HL-60/S4 (cell line): ENCODE measurements around the gene RALY.

Source experiments
- in situ Hi-C: fragments of 300-500 bp; cut with MboI; formaldehyde crosslinking; loops from 2 replicates; pipeline ENCODE4 v1.14.3; 2022; ENCODE audit warnings: low sequenced_read_pairs

RALY gene

GRCh38 chr20:33985830-33986229 lies 7.9 kb upstream of the RALY start:
- in situ Hi-C loops: no loop called here

- in situ Hi-C loops: no loop called here
Measured at GRCh38 chr20:33986560-33987216, 7.0 kb upstream of the RALY start.

DNA sequence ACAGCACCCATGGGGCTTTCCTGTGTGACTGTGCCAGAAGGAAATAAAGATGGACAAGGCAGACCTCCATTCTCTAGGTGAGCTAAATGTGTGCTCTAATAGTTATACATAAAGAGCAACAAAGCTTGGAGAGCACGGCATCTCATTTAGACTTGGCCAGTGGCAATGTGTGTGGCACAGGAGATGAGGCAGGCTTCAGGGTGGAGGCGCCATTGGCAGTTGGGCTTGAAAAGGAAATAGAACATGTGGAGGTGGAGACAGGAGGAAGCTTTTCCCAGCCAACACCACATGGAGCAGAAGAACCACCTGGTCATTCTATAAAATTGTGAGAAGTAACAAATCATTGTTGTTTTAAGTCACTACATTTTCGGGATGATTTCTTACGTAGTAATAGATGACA lies 3.6 kb upstream of the RALY start:
- in situ Hi-C loops: no loop called here

GRCh38 chr20:33991502-33991901 lies 2.2 kb upstream of the RALY start:
- in situ Hi-C loops: no loop called here

DNA sequence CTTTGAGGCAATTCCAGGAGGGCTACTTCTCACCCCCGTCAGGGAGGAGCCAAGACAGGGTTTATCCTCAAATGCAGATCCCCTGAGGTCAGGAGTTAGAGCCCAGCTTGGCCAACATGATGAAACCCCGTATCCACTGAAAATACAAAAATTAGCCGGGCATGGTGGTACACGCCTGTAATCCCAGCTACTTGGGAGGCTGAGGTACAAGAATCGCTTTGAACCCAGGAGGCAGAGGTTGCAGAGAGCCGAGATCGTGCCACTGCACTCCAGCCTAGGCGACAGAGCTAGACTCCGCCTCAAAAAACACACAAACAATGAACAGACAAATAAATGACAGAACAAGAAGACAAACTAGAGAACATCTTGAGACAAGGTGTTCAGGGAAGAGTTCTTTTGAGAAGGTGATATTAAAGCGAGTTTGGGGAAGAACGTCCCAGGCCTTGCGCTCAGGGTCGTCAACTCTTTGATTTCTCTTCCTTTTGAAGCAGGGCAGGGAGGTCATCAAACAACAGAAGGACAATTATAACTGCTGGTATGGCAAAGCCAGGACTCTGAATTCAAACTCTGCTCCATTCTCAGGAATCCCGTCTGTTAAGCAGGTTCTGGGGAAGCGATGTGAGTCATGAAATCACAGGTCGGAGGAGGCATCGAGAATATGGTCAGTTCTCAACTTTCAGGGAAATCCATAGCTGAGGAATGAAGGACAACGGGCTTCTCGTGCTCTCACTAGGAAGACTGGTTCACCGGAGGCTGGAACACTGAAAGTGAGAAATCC lies 1.4 kb upstream of the RALY start:
- in situ Hi-C loops: no loop called here

- in situ Hi-C loops: no loop called here
Measured at GRCh38 chr20:33992923-33993575, 662 bp upstream of the RALY start.

GRCh38 chr20:33994222-33994913 lies 657 bp downstream of the RALY start:
- in situ Hi-C loops: no loop called here

DNA sequence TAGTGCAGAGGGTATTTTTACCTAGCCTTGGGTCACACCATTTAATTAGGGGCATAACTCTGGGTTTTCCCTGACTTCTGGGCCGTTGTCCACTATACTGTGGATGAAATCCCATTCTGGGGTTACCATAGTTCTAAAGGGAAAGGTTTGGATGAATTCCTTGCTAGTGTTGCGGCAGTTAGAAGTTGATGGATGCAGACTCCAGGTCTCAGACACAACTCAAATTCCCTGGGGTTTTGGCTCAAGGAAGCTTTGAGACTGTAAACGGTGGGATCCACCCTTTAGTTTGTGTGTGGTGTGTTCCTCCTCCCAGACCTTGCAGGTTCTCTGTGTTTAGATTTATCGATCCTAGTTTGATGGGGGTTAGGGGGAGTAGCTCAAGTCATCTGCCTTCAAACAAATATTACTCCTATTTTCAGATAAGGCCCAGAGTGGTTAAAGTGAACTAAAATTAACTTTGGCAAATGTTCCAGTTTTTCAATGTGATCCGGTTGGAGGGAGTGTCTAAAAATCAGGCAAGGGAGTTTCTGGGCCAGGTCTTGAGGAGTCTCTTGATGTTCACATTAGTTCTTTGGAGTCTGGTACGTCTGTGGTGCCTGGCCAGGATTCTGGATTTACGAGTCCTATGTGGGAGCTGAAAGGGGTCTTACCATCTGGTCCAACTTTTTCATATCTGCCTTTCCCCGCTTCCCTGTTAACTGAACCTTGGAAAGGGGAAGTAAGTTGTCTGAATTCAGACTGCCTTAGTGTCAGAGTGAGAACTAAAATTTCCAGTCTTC lies 1.5 kb downstream of the RALY start:
- in situ Hi-C loops: no loop called here

GRCh38 chr20:33999025-33999649 lies 5.4 kb downstream of the RALY start:
- in situ Hi-C loops: no loop called here

GRCh38 chr20:34001378-34001777 lies 7.7 kb downstream of the RALY start:
- in situ Hi-C loops: no loop called here

DNA sequence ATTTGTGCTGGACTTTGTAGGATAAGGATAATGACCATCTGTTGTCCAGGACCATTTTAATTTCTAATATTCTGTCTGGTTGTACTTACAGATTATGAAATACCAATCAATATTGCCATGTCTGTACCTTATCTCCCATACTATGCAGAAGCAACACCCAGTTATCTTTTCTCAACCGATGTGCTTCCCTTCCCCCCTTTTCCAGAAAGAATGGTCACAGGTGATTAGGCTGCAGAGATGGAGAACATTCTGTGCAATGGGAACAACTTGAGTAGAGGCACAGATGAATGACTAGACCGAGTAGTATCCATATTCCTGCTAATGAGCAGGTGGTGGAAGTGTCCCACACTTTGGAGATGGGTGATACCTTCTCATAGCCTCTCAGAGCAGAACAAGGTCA lies 10.5 kb downstream of the RALY start:
- in situ Hi-C loops: no loop called here

- in situ Hi-C loops: no loop called here
Measured at GRCh38 chr20:34004790-34005457, 11.2 kb downstream of the RALY start.

DNA sequence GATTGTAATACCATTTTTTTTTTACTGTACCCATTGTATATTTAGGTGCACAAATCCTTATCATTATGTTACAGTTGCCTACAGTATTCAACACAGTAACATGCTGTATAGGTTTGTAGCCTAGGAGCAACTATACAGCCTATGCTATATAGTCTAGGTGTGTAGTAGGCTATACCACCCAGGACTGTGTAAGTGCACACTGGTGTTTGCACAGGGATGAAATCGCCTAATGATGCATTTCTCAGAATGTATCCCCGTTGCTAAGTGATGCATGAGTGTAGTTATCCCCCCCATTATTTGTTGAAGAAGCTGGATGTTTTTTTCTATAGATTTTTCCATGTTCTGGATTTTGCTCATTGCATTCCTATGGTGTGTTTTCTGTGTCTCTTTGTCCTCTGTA lies 12.9 kb downstream of the RALY start:
- in situ Hi-C loops: no loop called here

GRCh38 chr20:34008477-34008876 lies 14.8 kb downstream of the RALY start:
- in situ Hi-C loops: no loop called here

GRCh38 chr20:34010405-34010931 lies 16.8 kb downstream of the RALY start:
- in situ Hi-C loops: no loop called here

DNA sequence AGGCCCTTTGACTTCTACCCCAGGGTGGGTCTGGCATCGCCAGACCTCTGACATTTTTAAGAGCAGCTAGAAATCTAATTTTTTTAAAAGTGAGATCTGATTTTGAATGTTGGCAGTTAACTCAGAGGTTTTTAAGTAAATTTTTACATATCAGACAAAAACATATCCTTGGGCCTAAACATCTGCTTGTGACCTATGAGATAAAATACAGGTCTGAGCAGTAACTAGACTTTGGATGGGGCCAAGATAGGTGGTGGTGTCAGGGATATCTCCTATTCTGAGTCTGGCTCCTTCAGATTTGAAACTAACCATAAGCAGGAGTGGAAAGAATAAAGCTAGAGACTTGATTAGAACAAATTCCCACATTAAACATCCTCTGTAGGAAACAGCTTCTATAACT lies 17.6 kb downstream of the RALY start:
- in situ Hi-C loops: no loop called here

DNA sequence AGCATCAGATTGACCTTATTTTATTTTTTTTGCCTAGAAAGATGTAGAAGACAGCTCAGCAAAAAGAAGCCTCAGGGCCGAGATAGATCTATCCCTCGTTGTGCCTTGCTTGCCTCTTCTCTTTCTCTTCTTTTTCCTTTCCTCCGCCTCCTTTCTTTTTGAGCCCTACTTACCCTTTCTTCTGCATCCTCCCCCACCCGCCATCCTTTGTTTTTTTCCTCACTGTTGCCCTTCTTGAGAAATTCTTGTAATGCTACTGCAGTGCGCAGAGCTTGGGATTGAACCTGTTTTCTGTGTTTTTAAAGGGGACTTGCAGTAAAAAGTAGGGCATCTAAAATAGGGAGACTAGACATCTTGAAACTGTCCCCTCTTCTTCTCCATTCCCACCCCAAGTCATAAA lies 18.6 kb downstream of the RALY start:
- in situ Hi-C loops: no loop called here

- in situ Hi-C loops: no loop called here
Measured at GRCh38 chr20:34012735-34013134, 19.0 kb downstream of the RALY start.

- in situ Hi-C loops: no loop called here
Measured at GRCh38 chr20:34013554-34013953, 19.8 kb downstream of the RALY start.

DNA sequence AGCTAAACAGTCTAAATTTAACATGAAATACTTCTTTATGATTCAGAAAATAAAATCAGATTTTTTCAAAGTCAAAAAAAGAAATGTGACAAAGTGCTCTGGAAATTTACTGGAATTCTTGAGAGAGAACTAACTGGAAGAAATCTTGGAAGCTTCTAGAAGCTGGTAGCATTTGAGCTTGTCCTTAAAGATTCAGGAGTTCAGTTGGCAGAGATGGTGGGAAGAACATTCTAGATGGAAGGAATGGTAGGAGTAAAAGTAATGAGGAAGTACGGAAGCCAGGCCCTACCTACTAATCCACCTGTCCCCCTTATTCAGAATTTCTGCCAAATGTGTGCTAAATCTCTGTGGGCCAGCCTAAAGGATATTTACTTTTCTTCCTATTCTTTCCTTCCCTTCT lies 21.2 kb downstream of the RALY start:
- in situ Hi-C loops: no loop called here
